Measurements from ENCODE around the gene OR56B4. TPM values are rescaled to one million over a fixed set of nuclear protein-coding genes. Genes with fewer than 3 reads are reported as not detected.
"Not testable (repeated sequence)": the region's sequence is repeated elsewhere in the genome, so short reads cannot be mapped to it uniquely, and the experiment has no call there.

The OR56B4 gene, protein sequence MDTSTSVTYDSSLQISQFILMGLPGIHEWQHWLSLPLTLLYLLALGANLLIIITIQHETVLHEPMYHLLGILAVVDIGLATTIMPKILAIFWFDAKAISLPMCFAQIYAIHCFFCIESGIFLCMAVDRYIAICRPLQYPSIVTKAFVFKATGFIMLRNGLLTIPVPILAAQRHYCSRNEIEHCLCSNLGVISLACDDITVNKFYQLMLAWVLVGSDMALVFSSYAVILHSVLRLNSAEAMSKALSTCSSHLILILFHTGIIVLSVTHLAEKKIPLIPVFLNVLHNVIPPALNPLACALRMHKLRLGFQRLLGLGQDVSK
- not detected in 2 replicates for total RNA-seq
- long read RNA-seq = 0 reads

DNA sequence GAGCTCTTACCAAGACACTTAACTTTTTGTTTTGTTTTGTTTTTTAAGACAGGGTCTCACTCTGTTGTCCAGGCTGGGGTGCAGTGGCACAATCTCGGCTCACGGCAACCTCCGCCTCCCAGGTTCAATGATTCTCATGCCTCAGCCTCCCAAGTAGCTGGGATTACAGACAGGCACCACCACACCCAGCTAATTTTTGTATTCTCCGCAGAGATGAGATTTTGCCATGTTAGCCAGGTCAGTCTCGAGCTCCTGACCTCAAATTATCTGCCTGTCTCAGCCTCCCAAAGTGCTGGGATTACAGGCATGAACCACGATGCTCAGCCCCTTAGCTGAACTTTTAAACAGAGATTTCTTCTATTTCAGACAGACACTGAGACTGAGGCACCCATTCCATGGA is at the start of gene OR56B4:
Gene OR56B4 (plus strand): TSS at position 301 of the 400 bp plus-strand sequence. CDS start 95 bp downstream, at position 396.
- not testable (repeated sequence) for H3K27me3 Mint-ChIP-seq (ENCODE audit: unreplicated experiment); H3K36me3 Mint-ChIP-seq (ENCODE audit: unreplicated experiment); H3K27ac Mint-ChIP-seq (ENCODE audit: unreplicated experiment); H3K9me3 Mint-ChIP-seq (ENCODE audit: unreplicated experiment); H3K4me1 Mint-ChIP-seq (ENCODE audit: unreplicated experiment); DNase-seq (ENCODE audit: extremely low spot score, unreplicated experiment); H3K4me3 Mint-ChIP-seq (ENCODE audit: unreplicated experiment)

DNA sequence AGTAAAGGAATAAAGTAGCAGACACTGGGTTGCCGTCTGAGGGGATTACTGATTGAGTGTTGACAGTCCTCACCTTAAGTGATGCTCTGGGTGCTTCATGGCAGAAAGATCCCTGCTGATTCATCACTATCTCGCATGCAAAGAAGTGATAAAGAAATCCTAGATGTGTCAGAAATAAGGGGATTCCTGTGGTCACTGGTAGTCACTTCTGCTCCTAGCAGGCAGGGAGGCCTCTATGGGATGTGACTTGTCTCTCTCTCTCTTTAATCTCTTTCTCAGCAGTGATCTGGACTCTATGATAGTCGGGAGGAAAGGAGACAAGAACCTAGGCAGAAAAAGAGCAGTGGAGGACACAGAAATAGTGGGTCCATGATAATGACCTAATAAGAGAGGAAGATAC is 46.0 kb upstream of the OR56B4 start:
- Mint-ChIP-seq H3K27ac (ENCODE audit: unreplicated experiment) (no peak overlapping the region), H3K36me3 (ENCODE audit: unreplicated experiment) (no peaks in the 10 kb centered on the region), H3K4me1 (ENCODE audit: unreplicated experiment) (no peaks in the 10 kb centered on the region), H3K9me3 (ENCODE audit: unreplicated experiment) (no peaks in the 10 kb centered on the region), H3K4me3 (ENCODE audit: unreplicated experiment) (no peak overlapping the region), H3K27me3 (ENCODE audit: unreplicated experiment) (peaks cover 3% of the 10 kb centered on the region)
- DNase-seq (ENCODE audit: extremely low spot score, unreplicated experiment) = no peak
- TF ChIP-seq, protein P1, sequence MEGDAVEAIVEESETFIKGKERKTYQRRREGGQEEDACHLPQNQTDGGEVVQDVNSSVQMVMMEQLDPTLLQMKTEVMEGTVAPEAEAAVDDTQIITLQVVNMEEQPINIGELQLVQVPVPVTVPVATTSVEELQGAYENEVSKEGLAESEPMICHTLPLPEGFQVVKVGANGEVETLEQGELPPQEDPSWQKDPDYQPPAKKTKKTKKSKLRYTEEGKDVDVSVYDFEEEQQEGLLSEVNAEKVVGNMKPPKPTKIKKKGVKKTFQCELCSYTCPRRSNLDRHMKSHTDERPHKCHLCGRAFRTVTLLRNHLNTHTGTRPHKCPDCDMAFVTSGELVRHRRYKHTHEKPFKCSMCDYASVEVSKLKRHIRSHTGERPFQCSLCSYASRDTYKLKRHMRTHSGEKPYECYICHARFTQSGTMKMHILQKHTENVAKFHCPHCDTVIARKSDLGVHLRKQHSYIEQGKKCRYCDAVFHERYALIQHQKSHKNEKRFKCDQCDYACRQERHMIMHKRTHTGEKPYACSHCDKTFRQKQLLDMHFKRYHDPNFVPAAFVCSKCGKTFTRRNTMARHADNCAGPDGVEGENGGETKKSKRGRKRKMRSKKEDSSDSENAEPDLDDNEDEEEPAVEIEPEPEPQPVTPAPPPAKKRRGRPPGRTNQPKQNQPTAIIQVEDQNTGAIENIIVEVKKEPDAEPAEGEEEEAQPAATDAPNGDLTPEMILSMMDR (IDR thresholded peaks at IDR 0.05) = no peak

DNA sequence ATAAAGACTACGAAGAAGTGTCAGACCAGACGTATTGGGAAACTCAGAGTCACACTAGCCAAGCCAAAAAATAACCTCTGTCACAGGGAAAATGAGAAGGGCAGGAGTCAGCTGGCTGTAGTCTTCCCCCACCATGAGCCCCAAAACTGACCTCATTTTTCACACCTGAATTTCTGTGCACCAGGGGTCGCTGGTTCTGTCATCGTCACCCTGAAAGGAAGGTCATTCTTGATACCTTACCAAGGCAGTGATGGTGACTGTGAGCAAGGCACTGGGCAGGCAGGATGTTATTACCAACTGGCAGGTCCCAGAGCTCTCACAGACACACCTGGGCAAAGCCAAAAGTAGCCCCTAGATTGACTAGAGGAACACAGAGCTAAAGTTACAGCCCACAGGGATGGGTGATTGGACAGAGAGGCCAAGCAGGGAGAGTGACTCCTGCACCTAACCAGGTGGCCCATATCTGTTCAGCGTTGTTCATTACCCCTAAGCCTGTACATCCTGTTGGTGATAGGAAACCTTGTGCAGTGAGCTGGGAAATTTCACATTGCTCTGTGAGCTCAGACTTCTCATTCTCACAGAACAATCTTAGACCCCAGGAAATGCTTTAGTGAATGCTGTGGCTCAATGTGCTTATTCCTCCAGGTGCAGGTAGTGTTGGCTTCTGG is 44.7 kb upstream of the OR56B4 start:
- Mint-ChIP-seq H3K27me3 (ENCODE audit: unreplicated experiment) (peaks cover 3% of the 10 kb centered on the region), H3K9me3 (ENCODE audit: unreplicated experiment) (no peaks in the 10 kb centered on the region), H3K4me3 (ENCODE audit: unreplicated experiment) (no peak overlapping the region), H3K4me1 (ENCODE audit: unreplicated experiment) (no peaks in the 10 kb centered on the region), H3K36me3 (ENCODE audit: unreplicated experiment) (no peaks in the 10 kb centered on the region), H3K27ac (ENCODE audit: unreplicated experiment) (no peak overlapping the region)
- TF ChIP-seq, protein P1 (IDR thresholded peaks at IDR 0.05) = no peak
- DNase-seq (ENCODE audit: extremely low spot score, unreplicated experiment) = no peak

DNA sequence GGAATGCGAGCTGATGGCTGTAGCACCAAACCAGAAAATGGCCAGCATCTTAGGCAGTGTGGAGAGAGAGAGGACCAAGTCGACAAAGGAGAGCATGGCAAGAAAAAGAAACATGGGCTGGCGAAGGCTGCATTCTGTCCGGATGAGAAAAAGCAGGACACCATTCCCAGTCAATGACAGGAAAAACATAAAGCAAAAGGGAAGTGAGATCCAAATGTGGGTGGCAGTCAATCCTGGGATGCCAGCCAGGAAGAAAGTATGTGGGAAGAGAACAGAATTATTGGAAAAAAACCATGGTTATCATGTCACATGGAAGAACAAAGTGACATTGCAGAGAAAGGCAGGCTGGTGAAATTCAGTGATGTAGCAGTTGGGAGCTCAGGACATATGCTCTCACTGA is 40.0 kb upstream of the OR56B4 start:
- DNase-seq (ENCODE audit: extremely low spot score, unreplicated experiment) = no peak
- no peak overlapping the region for H3K27ac Mint-ChIP-seq (ENCODE audit: unreplicated experiment)
- no peaks in the 10 kb centered on the region for H3K36me3 Mint-ChIP-seq (ENCODE audit: unreplicated experiment)
- no peaks in the 10 kb centered on the region for H3K4me1 Mint-ChIP-seq (ENCODE audit: unreplicated experiment)
- TF ChIP-seq, protein P1 (IDR thresholded peaks at IDR 0.05) = no peak
- H3K9me3 Mint-ChIP-seq (ENCODE audit: unreplicated experiment) = no peaks in the 10 kb centered on the region
- H3K4me3 Mint-ChIP-seq (ENCODE audit: unreplicated experiment) = no peak overlapping the region
- H3K27me3 Mint-ChIP-seq (ENCODE audit: unreplicated experiment) = no peaks in the 10 kb centered on the region

DNA sequence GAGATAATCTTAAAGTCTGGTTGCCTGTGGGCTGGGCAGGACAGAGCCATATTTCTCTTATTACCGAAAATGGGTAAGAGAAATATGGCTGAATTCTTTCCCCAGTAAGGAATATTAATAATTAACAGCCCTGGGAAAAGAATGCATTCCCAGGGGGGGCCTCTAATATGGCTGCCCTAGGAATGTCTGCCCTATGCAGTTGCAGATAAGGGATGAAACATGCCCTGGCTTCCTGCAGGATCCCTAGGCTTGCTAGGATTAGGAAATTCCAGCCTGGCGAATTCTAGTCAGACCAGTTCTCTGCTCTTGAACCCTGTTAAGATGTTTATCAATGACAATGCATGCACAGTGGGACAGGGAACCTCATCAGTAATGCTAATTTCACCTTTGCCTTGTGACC is 31.0 kb upstream of the OR56B4 start:
- not testable (repeated sequence) for H3K27ac Mint-ChIP-seq (ENCODE audit: unreplicated experiment); DNase-seq (ENCODE audit: extremely low spot score, unreplicated experiment); H3K4me1 Mint-ChIP-seq (ENCODE audit: unreplicated experiment); H3K36me3 Mint-ChIP-seq (ENCODE audit: unreplicated experiment); H3K27me3 Mint-ChIP-seq (ENCODE audit: unreplicated experiment); H3K4me3 Mint-ChIP-seq (ENCODE audit: unreplicated experiment)
- peaks cover 20% of the 10 kb centered on the region for H3K9me3 Mint-ChIP-seq (ENCODE audit: unreplicated experiment)

DNA sequence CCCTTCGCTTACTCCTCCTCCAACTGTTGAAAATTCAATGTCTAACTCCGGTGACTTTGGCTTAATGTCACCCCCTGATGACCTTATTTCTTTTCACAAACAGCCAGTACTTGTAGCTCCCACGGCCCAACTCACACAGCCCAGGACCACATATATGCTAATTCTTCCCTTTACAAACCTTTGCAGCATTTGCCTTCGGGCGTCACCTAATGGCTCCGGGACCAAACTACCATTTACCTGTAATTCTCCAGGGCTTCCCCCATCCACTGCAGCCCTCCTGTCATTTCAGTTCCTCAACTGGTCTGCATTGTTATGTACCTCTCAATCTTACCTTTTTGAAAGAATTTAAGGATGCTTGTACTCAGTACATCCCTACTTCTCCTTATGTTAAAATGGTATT is 29.8 kb upstream of the OR56B4 start:
- Mint-ChIP-seq H3K4me1 (ENCODE audit: unreplicated experiment) (no peaks in the 10 kb centered on the region), H3K9me3 (ENCODE audit: unreplicated experiment) (peaks cover 20% of the 10 kb centered on the region), H3K27ac (ENCODE audit: unreplicated experiment) (no peak overlapping the region), H3K36me3 (ENCODE audit: unreplicated experiment) (no peaks in the 10 kb centered on the region), H3K27me3 (ENCODE audit: unreplicated experiment) (no peaks in the 10 kb centered on the region), H3K4me3 (ENCODE audit: unreplicated experiment) (no peak overlapping the region)
- DNase-seq (ENCODE audit: extremely low spot score, unreplicated experiment) = no peak
- TF ChIP-seq, protein P1 (IDR thresholded peaks at IDR 0.05) = no peak

Data from osteocyte (in vitro differentiated cells).